ENCODE data around the gene ACTMAP. TPM values are rescaled to one million over a fixed set of nuclear protein-coding genes. Genes with fewer than 3 reads are reported as not detected.

Gene ACTMAP
- total and polyA plus RNA-seq, 2 of the 13 experiments (the other 11 are each of a cell fraction or from before 2014, with no cell fraction given) = 2.2 to 7.9 TPM

- TF ChIP-seq MTERF4 (CRISPR knock-in tag; IDR thresholded peaks at IDR 0.05) (no peak), ZMAT3 (CRISPR knock-in tag; conservative IDR thresholded peaks at IDR 0.05) (0 out of 2 replicates have a peak, but pooled peaks have one; percentile 66), ZNF839 (CRISPR knock-in tag; IDR thresholded peaks at IDR 0.05; ENCODE audit: borderline replicate concordance) (0 out of 2 replicates have a peak, but pooled peaks have one; percentile 25), AHDC1 (CRISPR knock-in tag; IDR thresholded peaks at IDR 0.05; ENCODE audit: borderline replicate concordance) (peak; percentile 57), ZNF230 (CRISPR knock-in tag; IDR thresholded peaks at IDR 0.05) (0 out of 2 replicates have a peak, but pooled peaks have one; percentile 31), ADNP (CRISPR knock-in tag; IDR thresholded peaks at IDR 0.05) (peak; percentile 42; the same call in 1 of the 2 replicates), ATF3 (CRISPR knock-in tag; IDR thresholded peaks at IDR 0.05) (peak; percentile 17; the same call in 1 of the 2 replicates), CEBPG (CRISPR knock-in tag; IDR thresholded peaks at IDR 0.05) (peak; percentile 86), HMGA1 (CRISPR knock-in tag; conservative IDR thresholded peaks at IDR 0.05) (no peak), BRD4 (CRISPR knock-in tag; IDR thresholded peaks at IDR 0.05) (peak; percentile 23; the same call in 1 of the 2 replicates), HOXA9 (CRISPR knock-in tag; IDR thresholded peaks at IDR 0.05; ENCODE audit: borderline replicate concordance) (no peak), ATAD3A (CRISPR knock-in tag; IDR thresholded peaks at IDR 0.05) (0 out of 2 replicates have a peak, but pooled peaks have one; percentile 51), POLR2AphosphoS2 (IDR thresholded peaks at IDR 0.05; ENCODE audit: low read depth, low read length) (no peak), KAT8 (CRISPR knock-in tag; IDR thresholded peaks at IDR 0.05) (peak; percentile 65; the same call in 1 of the 2 replicates), ZC3H13 (CRISPR knock-in tag; IDR thresholded peaks at IDR 0.05) (no peak), DMTF1 (CRISPR knock-in tag; IDR thresholded peaks at IDR 0.05) (0 out of 2 replicates have a peak, but pooled peaks have one; percentile 56), MTF1 (CRISPR knock-in tag; IDR thresholded peaks at IDR 0.05) (0 out of 2 replicates have a peak, but pooled peaks have one; percentile 25), ZNF530 (CRISPR knock-in tag; IDR thresholded peaks at IDR 0.05; ENCODE audit: low read depth) (no peak), CC2D1A (CRISPR knock-in tag; IDR thresholded peaks at IDR 0.05) (peak; percentile 75; the same call in 1 of the 2 replicates), ZNF746 (CRISPR knock-in tag; IDR thresholded peaks at IDR 0.05) (peak; percentile 60), TBX2 (CRISPR knock-in tag; IDR thresholded peaks at IDR 0.05; ENCODE audit: borderline replicate concordance) (peak; percentile 50; the same call in 1 of the 2 replicates)
Observed at GRCh38 chr19:40797963-40798682, 47.8 kb upstream of the ACTMAP start (continued).
